Loucy (cell line): ENCODE measurements around the gene WEE2.

Experiments
- CTCF ChIP-seq: fragments of 200-600 bp; sonication (generic); conservative IDR thresholded peaks from 2 replicates; pipeline ENCODE4 v1.5.1; 2014; ENCODE audit warnings: mild to moderate bottlenecking, antibody characterized with exemption, low read length
- EZH2phosphoT487 ChIP-seq: fragments of 200-600 bp; IDR thresholded peaks from 2 replicates; pipeline ENCODE4 v1.6.1; 2018; ENCODE audit warnings: antibody characterized with exemption, mild to moderate bottlenecking, moderate library complexity, borderline replicate concordance

- TF ChIP-seq CTCF: peak; percentile 71
- no peak for TF ChIP-seq EZH2phosphoT487
Observed at GRCh38 chr7:141754939-141755338, 46.8 kb downstream of the WEE2 start.
